SK-N-MC (cell line): Measurements from ENCODE around the gene KRT14.
"Not testable (repeated sequence)": the region's sequence is repeated elsewhere in the genome, so short reads cannot be mapped to it uniquely, and the experiment has no call there.

Experiments
- DNase-seq: peaks from one replicate; pipeline ENCODE4 v3.0.0-alpha.2; 2011; ENCODE audit warnings: low read depth, low spot score
- H3K27ac ChIP-seq: fragments of 200-600 bp; sonication (generic); 2 replicates; pipeline ENCODE4 v1.5.1; 2016; ENCODE audit warnings: mixed run types
- H3K36me3 ChIP-seq: fragments of 200-600 bp; sonication (generic); 2 replicates; pipeline ENCODE4 v1.6.1; 2017; ENCODE audit warnings: antibody characterized with exemption, low read length, mixed read lengths; ENCODE audit not compliant: insufficient read depth
- H3K4me3 ChIP-seq: fragments of 200-600 bp; sonication (generic); 2 replicates; pipeline ENCODE4 v1.5.1; 2016
- H3K9ac ChIP-seq: fragments of 200-600 bp; sonication (generic); 2 replicates; pipeline ENCODE4 v1.8.0; 2017; ENCODE audit warnings: mixed run types, mixed read lengths; ENCODE audit not compliant: insufficient read length
- H3K9me3 ChIP-seq: fragments of 200-600 bp; sonication (generic); 2 replicates; pipeline ENCODE4 v1.6.1; 2017; ENCODE audit warnings: low read depth, mild to moderate bottlenecking, antibody characterized with exemption, low read length, moderate library complexity, mixed read lengths
- EZH2 ChIP-seq: fragments of 200-600 bp; sonication (generic); IDR thresholded peaks from one replicate; pipeline ENCODE4 v1.6.1; 2017; ENCODE audit warnings: antibody characterized with exemption
- FOXP2 ChIP-seq: optimal IDR thresholded peaks from 2 replicates; pipeline ENCODE3; 2011; ENCODE audit warnings: mild to moderate bottlenecking, moderate library complexity; ENCODE audit not compliant: insufficient read depth; ENCODE audit errors: extremely low read length, control extremely low read depth
- POLR2AphosphoS5 ChIP-seq: IDR thresholded peaks from 2 replicates; pipeline ENCODE4 v1.6.1; 2012; ENCODE audit warnings: mild to moderate bottlenecking, low read depth, low read length, borderline replicate concordance

Gene KRT14

DNA sequence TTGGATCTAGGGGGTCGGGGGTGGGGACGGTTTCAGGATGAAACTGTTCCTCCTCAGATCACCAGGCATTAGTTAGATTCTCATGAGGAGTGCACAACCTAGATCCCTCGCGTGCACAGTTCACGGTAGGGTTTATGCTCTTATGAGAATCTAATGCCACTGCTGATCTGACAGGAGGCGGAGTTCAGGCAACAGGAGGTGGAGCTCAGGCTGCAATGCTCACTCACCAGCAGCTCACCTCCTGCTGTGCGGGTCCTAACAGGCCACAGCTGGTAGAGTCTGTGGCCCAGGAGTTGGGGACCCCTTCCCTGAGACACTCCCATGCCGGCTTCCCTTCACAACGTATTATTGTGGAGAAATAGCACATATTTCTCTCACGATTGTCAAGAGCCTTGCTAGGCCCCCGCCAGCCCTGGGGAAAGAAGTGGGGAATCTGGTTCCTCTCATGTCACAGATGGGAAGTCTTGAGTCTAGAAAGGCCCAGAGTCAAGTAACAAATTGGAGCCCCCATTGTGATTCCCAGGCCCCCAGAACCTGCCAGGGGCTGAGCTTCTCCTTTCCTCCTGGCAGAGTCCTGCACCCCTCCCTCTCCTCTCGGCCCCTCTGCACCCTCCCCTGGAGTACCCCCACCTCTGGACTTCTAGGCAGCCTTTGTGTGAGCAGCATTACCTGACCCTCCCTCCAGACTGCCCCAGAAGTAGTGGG is 6.1 kb upstream of the KRT14 start:
- H3K9ac ChIP-seq = no peak overlapping the region
- no peak overlapping the region for H3K4me3 ChIP-seq
- TF ChIP-seq EZH2 = no peak
- no peak for TF ChIP-seq FOXP2
- TF ChIP-seq POLR2AphosphoS5 = no peak
- H3K36me3 ChIP-seq = no peaks in the 10 kb centered on the region
- H3K27ac ChIP-seq = no peak overlapping the region
- DNase-seq = no peak
- H3K9me3 ChIP-seq = no peaks in the 10 kb centered on the region

GRCh38 chr17:41589301-41589700 is 2.6 kb upstream of the KRT14 start:
- H3K36me3 ChIP-seq = no peaks in the 10 kb centered on the region
- TF ChIP-seq POLR2AphosphoS5 = no peak
- TF ChIP-seq EZH2 = no peak
- no peak for TF ChIP-seq FOXP2
- no peaks in the 10 kb centered on the region for H3K9me3 ChIP-seq
- no peak for DNase-seq
- no peak overlapping the region for H3K27ac ChIP-seq
- no peak overlapping the region for H3K4me3 ChIP-seq
- no peak overlapping the region for H3K9ac ChIP-seq

DNA sequence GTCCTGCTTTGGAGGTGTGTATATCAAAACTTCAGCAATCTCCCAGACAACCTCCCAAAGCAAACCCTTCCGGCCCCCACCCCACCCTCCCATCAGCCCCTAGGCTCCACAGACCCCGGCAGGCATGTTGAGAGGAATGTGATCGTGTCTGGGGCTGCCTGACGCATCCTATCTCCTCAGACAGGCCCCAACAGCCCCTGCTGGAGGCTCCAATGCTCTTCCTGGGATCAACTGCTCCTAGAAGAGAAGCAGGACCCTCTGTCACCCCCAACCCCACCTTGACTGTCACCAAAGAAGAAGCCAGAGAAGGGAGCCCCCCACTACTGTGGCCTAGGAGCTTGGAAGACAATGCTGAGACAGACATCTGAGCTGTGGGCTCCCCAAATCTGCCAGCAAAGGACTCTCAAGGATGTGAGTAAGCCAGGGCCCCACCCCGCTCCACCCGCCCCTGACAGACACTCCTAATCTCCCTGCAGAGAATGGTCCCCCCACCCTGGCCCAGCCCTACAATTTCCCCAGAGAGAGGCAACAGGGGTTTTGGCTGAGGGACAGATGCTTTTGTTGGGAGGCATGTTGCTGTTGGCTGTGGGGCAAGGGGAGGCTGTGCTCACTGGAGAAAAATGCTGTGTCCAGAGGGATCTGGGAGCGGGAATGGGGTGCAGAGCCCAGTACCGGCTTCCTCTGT is 1.6 kb upstream of the KRT14 start:
- Histone ChIP-seq H3K9me3 (no peaks in the 10 kb centered on the region), H3K36me3 (no peaks in the 10 kb centered on the region), H3K4me3 (no peak overlapping the region), H3K9ac (no peak overlapping the region), H3K27ac (no peak overlapping the region)
- TF ChIP-seq EZH2 (no peak), FOXP2 (no peak), POLR2AphosphoS5 (no peak)
- DNase-seq = no peak

GRCh38 chr17:41585301-41586056 is 1.2 kb downstream of the KRT14 start:
- Histone ChIP-seq H3K9ac (no peak overlapping the region), H3K36me3 (no peaks in the 10 kb centered on the region), H3K27ac (no peak overlapping the region), H3K4me3 (no peak overlapping the region), H3K9me3 (no peaks in the 10 kb centered on the region)
- no peak for DNase-seq
- TF ChIP-seq POLR2AphosphoS5 (no peak), FOXP2 (no peak), EZH2 (no peak)

GRCh38 chr17:41584331-41584927 is 2.3 kb downstream of the KRT14 start:
- not testable (repeated sequence) for H3K27ac ChIP-seq, H3K36me3 ChIP-seq, H3K4me3 ChIP-seq, H3K9ac ChIP-seq, DNase-seq, H3K9me3 ChIP-seq

DNA sequence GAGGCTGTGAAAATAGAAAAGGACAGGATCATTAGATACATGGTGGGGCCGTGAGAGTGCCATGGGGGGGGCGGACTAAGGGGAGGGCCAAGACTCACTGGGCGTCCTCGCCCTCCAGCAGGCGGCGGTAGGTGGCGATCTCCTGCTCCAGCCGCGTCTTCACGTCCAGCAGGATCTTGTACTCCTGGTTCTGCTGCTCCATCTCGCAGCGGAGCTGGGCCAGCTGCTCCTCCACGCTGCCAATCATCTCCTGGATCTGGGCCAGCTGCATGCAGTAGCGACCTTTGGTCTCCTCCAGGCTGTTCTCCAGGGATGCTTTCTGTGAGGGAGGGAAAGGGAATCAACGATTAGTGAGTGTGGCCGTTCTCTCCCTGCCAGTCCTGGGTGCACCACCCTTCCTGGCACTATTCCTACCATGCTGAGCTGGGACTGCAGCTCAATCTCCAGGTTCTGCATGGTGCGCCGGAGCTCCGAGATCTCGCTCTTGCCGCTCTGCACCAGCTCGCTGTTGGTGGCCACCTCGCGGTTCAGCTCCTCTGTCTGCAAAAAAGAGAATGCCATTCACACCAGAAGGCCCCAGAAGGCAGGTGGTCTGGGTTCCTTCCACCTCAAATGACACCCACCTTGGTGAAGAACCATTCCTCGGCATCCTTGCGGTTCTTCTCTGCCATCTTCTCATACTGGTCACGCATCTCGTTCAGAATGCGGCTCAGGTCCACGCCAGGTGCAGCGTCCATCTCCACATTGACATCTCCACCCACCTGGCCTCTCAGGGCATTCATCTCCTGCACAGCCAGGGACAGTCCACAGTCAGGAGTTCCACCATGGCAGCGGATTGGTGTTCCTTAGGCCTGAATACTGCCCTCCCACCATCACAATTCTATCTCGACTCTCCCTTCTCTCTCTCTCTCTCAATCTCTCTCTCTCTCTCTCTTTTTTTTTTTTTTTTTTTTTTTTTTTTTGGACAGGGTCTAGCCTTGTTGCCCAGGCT is 3.3 kb downstream of the KRT14 start:
- H3K27ac ChIP-seq = no peak overlapping the region
- no peak overlapping the region for H3K4me3 ChIP-seq
- no peak for DNase-seq
- no peaks in the 10 kb centered on the region for H3K9me3 ChIP-seq
- no peaks in the 10 kb centered on the region for H3K36me3 ChIP-seq
- no peak overlapping the region for H3K9ac ChIP-seq
- TF ChIP-seq FOXP2 = no peak
- TF ChIP-seq POLR2AphosphoS5 = no peak
- no peak for TF ChIP-seq EZH2

DNA sequence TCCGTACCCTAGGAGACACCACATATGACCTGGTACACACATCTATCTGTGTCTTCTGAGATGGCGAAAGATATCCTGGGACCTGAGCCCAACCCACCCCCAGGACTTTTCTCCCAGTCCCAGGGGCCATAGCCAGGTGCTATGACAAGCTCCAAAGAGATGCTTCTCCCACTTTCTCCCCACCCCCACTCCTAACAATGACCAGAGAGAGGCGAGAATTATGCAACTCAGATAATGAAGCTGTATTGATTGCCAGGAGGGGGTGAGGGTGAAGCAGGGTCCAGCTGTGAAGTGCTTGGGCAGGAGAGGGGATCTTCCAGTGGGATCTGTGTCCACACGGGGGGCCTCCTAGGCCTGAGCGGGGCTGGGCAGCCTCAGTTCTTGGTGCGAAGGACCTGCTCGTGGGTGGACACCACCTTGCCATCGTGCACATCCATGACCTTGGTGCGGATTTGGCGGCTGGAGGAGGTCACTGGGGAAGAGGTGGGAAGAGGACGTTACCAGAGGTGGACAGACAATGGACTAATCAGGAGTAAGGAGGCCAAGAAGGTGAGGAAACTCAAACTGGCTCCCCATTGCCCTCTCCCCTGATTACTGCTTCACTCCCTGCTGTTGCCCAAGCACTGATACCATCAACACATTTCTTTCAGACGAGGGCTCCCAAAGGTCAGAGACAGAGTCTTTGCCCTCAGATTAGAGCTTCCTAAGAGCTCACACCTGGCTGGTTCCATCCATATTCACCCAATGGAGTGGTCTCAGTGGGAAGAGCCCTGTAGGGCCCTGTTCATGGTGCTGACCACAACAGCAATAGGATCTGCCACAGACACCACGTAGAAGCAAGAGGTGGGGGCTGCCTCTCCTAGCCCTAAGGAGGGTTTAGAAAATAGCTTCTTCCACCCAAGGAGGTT is 4.4 kb downstream of the KRT14 start:
- H3K4me3 ChIP-seq, H3K9ac ChIP-seq, H3K27ac ChIP-seq, H3K36me3 ChIP-seq, H3K9me3 ChIP-seq, DNase-seq: not testable (repeated sequence)
